GM12892 (cell line): ENCODE measurements around the gene RSU1.

Experiments
- DNase-seq: peaks from one replicate; pipeline ENCODE4 v3.0.0; 2011; ENCODE audit not compliant: insufficient read length
- FAIRE-seq: peaks from 2 replicates; lab custom pipeline; 2011; peaks lifted over from hg19 to GRCh38; lab: Jason Lieb, UNC
- POLR2A ChIP-seq: IDR thresholded peaks from 2 replicates; pipeline ENCODE4 v1.6.1; 2011; ENCODE audit warnings: low read depth, low read length, control low read depth
- POLR2AphosphoS5 ChIP-seq: IDR thresholded peaks from 2 replicates; pipeline ENCODE4 v1.6.1; 2011; ENCODE audit warnings: low read depth, low read length, control low read depth
- TAF1 ChIP-seq: IDR thresholded peaks from 2 replicates; pipeline ENCODE4 v1.6.1; 2011; ENCODE audit warnings: low read depth, mild to moderate bottlenecking, control low read depth, low read length, borderline replicate concordance

The RSU1 gene

DNA sequence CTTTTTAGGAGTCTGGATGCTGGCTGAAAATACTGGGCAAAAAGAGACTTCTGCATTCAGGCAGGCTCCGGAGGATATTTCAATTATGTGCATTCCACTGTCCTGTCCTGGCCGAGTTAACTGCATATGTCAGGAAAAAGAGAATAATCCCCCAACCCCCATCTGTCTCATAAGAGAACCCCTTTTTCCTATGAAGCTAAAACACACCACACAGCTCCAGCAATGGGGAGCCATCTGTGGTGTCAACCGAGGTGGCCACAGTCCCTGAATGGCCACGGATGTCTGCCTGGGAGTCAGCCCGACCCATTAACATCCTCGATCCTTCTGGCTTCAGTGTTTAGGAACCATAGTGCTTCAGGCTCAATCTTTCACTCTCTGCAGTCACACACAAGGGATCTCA, 70.4 kb downstream of the RSU1 start:
- DNase-seq (no peak), FAIRE-seq (no peak)
- no peak for TF ChIP-seq POLR2A
- no peak for TF ChIP-seq TAF1

DNA sequence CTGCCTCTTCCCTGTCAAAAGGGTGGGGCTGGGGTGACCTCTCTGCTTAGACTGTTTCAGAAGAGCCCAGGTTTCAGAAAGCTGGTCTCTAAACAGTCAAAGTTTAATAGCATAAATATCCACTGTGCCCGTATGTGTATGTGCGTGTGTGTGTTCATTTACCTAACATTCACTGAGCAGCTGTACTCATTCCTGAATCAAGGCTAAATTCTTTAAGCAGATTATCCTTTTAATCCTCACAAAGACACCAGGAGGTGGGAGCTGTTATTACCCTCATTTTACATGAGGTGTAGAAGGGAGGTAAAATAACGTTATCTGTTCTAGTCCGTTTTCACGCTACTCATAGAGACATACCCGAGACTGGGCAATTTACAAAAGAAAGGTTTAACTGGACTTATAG, 72.2 kb downstream of the RSU1 start:
- TF ChIP-seq POLR2AphosphoS5 (no peak), TAF1 (no peak), POLR2A (no peak)
- no peak for FAIRE-seq
- no peak for DNase-seq

DNA sequence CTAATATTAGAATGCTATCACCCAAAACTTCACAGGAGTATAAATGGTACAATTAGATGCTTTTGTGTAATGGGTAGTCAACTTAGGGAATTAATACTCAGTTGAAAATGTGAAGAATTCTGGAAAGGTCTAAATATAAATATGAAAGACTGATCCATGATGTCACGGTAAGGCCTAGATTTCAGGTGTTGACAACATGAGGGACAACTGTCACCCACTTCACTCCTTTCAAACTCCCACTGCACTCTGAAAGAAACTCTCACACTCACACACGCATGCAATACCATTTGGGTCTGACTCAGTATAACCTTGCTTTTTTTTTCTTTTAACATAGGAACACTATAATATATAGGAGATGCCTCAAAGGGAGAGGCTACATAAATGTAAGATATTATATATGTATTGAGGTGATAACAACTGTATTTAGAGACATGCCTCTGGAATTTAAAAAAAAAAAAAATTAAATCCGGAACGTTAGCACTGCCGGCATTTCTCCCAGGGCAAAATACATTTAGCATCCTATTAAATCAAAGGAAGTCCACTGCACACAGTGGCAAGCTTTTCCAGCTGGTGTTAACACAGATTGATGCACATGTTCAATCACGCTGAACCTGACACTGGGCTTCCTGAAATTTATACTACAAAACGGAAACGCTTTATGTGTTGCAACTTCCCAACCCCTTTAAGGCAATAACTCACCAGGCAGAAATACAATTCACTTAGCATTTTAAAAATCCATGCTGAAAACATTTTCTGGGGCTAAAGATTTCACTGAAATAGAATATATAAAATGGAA, 74.9 kb downstream of the RSU1 start:
- no peak for DNase-seq
- no peak for FAIRE-seq
- TF ChIP-seq TAF1 (no peak), POLR2A (no peak), POLR2AphosphoS5 (no peak)

DNA sequence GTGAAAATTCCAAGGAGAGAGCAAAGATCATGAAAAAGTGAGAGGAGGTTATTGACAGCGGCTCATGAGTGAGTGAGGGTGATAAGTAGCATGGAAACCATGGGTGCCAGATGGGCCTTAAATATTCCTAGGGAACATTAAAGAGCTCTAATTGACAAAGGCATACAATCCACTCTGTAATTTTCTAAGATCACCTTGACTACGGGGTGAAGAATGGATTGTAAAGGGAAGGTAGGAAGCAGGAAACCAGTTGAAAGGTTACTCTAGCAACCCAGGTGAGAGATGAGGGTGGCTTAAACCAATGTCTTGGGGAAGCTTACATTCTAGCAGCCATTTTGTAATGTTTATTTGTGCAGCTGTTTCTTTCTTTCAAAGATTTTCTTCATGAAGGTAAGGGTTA, 75.7 kb downstream of the RSU1 start:
- DNase-seq (no peak), FAIRE-seq (no peak)
- TF ChIP-seq TAF1 (no peak), POLR2AphosphoS5 (no peak), POLR2A (no peak)

DNA sequence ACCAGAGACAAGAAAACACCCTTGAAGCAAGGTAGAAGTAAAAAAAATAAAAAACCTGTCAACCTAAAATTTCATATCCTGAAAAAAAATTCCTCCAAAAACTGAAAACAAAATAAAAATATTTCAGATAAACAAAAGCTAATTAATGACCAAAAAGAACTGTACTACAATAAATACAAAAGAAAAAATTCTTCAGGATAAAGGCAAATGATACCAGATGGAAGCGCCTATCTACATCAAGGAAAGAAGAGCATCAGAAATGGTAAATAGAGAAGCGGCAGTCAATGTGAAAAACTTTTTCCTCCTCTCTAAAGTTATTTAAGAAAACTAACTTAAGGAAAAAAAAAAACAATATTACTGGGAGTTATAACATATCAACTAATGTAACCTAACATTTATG, 79.8 kb downstream of the RSU1 start:
- DNase-seq (no peak), FAIRE-seq (no peak)
- TF ChIP-seq POLR2A, result no peak
- no peak for TF ChIP-seq POLR2AphosphoS5
- TF ChIP-seq TAF1, result no peak

DNA sequence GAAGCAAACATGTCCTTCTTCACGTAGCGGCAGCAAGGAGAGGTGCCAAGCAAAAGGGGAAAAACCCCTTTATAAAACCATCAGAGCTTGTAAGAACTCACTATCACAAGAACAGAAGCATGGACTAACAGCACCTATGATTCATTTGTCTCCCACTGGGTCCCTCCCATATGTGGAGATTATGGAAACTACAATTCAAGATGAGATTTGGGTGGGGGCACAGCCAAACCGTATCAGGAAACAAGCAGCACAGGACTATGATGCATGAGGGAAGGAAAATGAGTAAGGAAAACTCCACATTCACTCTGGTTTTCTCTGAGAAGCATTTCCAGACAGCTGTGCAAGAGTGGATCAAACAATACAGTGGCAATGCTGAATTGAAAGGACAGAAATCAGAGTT, 81.6 kb downstream of the RSU1 start:
- FAIRE-seq, result no peak
- DNase-seq, result no peak
- TF ChIP-seq POLR2A, result no peak
- no peak for TF ChIP-seq TAF1

DNA sequence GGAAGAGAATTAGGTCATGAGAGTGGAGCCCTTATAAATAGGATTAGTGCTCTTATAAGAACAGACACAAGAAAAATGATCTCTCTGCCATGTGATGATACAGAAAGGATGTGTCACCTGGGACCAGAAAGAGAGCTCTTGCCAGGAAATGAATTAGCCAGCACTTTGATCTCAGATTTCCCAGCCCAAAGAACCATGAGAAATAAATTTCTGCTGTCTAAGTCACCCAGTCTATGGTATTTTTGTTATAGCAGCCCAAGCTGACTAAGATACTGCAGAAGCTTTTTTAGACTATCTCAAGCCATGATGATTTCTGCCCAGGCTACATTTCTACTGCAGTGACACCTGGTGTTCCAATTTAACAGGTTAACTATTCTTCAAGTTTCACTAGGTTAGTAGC, 84.8 kb downstream of the RSU1 start:
- DNase-seq, result no peak
- no peak for FAIRE-seq
- TF ChIP-seq POLR2AphosphoS5 (no peak), POLR2A (no peak), TAF1 (no peak)

DNA sequence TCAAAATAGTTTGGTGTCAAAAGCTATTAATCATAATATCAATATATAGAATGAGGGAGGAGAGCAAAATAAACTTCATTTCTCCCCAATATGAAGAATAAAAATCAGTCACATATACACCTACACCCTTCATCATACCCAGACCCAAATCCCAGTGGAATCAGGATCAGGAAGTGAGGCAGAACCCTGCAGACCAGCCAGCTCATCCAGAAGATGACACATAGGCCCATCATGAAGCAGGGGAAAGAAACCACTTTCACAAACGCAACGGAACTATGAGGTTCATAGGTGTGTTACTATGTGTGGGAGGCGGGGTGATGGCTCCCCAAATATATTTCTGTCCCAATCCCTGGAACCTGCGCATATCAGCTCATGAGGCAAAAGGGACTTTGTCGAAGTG, 89.0 kb downstream of the RSU1 start:
- TF ChIP-seq POLR2A (no peak), TAF1 (no peak), POLR2AphosphoS5 (no peak)
- FAIRE-seq, result no peak

DNA sequence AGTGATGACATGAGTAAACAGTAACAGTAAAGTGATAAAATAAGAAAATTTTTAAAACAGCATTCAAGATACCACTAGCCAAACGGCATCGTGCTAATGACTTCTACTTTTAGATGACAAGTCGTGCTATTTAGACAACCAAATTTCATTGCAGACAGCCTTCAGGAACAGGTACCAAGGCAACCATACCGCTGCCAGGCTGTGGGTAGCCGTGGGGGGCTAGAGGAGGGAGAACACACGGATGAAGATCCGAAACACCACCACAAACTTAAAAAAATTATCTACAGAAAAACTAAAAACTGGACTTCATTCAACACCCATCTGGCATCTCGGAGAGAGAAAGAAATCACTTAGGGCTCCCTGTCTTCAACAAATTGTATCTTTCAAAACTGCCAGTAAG, 89.6 kb downstream of the RSU1 start:
- no peak for DNase-seq
- no peak for FAIRE-seq
- TF ChIP-seq POLR2A (no peak), TAF1 (no peak), POLR2AphosphoS5 (no peak)

More for the DNA sequence above, 89.0 kb downstream of the RSU1 start:
- DNase-seq, result no peak

DNA sequence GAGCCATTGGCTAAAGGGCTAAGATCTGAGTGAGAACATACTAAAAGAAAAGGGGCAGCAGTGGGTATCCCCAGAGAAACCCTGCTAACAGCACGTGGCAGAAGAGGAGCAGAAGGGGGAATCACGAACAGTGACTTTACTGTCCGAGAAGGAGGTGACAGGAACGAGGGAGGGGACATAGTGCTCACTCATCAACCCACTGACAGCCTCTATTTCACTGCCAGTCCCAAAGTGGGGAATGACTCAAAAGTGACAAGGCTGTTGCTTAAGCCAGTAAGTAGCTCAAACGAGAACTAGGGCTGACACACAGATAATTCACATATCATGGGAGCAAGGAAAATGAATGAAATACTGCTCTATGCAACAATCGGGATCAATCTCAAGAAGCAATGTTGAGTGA, 92.7 kb downstream of the RSU1 start:
- no peak for TF ChIP-seq POLR2AphosphoS5
- TF ChIP-seq TAF1, result no peak
- no peak for TF ChIP-seq POLR2A
- FAIRE-seq (no peak), DNase-seq (no peak)

DNA sequence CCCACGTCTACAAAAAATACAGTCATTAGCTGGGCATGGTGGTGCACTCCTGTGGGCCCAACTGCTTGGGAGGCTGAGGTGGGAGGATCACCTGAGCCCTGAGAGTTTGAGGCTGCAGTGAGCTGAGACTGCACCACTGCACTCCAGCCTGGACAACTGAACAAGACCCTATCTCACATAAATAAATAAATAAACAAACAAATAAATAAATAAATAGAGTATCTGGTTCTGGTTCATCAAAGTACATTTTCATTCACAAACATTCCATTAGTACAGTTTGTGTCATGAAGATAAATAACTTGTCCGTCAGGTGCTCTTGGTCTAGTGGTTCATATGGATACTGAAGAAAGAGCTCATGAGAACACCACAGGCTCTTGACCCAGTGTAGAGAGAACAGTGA, 96.4 kb downstream of the RSU1 start:
- no peak for FAIRE-seq
- no peak for TF ChIP-seq POLR2A
- TF ChIP-seq TAF1, result no peak
- TF ChIP-seq POLR2AphosphoS5, result no peak
- DNase-seq, result no peak

DNA sequence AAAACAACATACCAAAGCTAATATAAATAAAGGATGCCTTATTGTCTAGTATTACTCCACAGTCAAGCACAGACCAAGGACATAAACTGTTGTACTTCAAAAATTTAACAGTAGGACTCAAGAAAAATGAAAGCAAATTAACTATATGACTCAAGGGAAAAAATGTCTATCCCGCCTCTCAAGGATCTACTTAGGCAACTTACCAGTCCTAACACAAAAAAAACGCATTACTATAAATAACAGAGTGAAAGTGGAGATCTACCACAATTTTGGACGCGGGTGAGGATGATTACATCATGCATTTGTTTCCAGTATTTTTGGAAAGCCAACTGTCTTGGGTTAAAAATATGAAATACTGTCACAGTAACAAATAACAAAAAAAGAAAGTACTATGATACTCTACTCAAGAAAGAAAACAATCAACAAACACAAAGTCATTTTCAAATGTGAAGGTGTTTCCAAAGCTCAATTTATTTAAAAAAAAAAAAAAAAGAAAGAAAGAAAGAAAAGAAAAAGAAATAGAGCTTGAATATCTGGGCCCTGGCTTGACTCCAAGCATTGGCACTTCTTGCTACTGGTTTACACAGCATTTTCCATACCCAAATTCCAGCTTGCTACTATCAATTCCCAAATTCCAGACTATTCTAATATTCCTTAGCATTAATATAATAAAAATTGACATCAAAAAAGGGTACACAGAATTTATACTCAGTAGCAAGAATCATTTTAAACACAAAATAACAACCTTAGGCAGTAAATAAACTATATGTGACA, 99.4 kb downstream of the RSU1 start:
- TF ChIP-seq TAF1 (no peak), POLR2A (no peak), POLR2AphosphoS5 (no peak)
- DNase-seq (no peak), FAIRE-seq (no peak)

DNA sequence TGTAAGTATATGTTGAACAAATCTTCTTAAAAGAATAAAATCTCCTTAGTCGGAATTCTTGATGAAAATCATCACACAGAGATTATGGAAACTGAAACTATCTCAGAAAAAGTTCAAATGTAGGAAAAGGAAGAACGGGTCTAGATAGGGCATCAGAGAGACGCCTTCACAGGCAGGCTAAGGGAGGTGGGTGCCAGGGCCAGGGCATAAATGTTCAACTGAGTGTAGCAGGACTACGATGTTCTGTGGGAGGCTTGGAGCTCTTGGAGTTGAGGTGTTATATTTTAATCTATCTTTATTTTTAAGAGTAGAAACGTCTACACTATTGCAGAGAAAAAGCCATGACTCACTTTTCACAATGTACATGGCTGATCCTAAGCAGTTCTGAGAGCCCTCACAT, 101.2 kb downstream of the RSU1 start:
- TF ChIP-seq POLR2A, result no peak
- TF ChIP-seq TAF1, result no peak
- TF ChIP-seq POLR2AphosphoS5, result no peak
- FAIRE-seq (no peak), DNase-seq (no peak)
